ENCODE data around the gene PSG6.
"Not testable (repeated sequence)": the region's sequence is repeated elsewhere in the genome, so short reads cannot be mapped to it uniquely, and the experiment has no call there.

The PSG6 gene

DNA sequence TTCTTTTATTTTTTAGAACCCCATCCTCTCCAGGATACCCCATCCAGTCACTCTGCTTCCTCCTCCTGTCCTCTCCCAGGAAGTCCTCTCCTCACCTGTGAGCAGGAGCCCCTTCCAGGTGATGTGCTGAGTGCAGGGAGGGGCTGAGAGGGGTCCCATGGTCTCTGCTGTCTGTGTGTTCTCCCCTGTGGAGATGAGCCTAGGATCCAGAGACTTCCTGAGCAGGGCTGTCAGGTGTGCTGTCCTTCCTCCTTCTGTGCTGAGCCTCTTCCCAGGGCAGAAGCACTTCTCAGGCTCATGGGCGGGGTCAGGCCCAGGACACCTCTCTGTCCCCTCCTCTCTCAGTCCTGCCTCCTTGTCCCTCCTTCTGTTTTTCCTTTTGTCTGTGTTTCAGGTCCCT, at the start of gene PSG6:
TSS of gene PSG6 (minus strand) at position 261 of the 400 bp plus-strand sequence. CDS start at position 159, 102 bp downstream.
- FAIRE-seq: not testable (repeated sequence)

GRCh38 chr19:42965176-42965575, 47.5 kb upstream of the PSG6 start:
- FAIRE-seq: no peak

- no peak for FAIRE-seq
These were observed 43.4 kb upstream of the PSG6 start for GRCh38 chr19:42961119-42961518.

- FAIRE-seq: not testable (repeated sequence)
These were observed 34.4 kb upstream of the PSG6 start for GRCh38 chr19:42952126-42952525.

DNA sequence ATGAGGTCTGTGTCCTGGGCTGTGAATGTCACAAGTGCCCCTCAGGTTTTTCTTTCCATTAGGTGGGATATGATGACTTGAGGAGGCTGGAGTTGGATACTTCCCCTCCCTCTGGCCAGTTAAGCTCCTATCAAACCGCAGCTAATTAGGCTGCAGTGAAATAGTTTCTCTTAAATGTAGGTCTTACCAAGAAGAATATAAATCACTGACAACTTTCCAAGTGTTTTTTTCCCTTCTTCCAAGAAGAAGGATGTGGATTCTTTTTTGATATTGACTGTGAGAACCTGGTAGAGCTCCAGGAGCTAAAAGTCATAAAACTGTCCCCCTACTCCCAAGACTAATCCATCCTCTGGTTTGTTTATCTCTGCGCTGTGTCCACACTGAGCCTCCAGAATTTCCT, 33.8 kb upstream of the PSG6 start:
- not testable (repeated sequence) for FAIRE-seq

GRCh38 chr19:42942187-42942789, 24.6 kb upstream of the PSG6 start:
- FAIRE-seq: no peak

GRCh38 chr19:42937107-42937506, 19.4 kb upstream of the PSG6 start, which contains the start of gene PSG7:
PSG7 (minus strand) TSS chr19:42937207; CDS start chr19:42937076, 131 bp downstream.
- not testable (repeated sequence) for FAIRE-seq

- FAIRE-seq: not testable (repeated sequence)
These were observed 17.0 kb upstream of the PSG6 start for GRCh38 chr19:42934726-42935125.

DNA sequence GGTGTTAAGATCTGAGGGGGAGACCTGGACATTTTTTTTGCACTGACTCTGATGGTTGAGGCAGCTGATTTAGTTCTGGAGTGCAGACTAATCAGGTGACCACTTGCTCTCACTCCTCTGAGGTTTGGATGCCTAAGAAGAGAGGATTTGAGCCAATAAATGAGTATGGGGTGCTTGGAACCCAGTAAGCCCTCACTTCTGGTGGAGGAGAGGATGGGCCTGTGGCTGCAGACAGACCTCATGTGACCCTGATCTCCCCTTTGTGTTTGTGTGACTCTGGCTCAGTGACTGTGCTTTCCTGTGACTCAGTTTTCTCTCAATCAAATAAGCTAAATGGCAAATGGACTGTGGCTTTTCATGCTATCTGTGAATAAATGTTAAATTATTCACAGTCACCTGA, 16.5 kb upstream of the PSG6 start:
- FAIRE-seq: not testable (repeated sequence)

DNA sequence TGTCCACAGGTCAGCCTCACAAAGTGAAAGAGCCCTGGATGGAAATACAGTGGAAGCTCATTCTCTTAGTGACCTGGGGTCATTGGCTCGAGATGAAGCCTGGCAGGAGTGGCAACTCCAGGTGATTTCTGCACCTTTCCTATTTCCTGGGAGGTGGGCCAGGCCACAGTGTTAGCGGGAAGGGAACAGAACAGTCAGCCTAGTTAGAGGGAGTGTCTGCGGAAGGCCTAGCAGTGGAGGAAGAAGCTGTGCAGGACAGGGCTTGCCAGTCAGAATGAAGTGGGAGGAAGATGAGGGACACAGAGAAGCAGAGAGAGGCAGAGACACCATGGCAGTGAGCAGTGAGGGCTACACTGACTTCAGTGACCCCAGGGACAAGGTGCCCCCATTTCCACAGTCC, 15.7 kb upstream of the PSG6 start:
- FAIRE-seq: not testable (repeated sequence)

DNA sequence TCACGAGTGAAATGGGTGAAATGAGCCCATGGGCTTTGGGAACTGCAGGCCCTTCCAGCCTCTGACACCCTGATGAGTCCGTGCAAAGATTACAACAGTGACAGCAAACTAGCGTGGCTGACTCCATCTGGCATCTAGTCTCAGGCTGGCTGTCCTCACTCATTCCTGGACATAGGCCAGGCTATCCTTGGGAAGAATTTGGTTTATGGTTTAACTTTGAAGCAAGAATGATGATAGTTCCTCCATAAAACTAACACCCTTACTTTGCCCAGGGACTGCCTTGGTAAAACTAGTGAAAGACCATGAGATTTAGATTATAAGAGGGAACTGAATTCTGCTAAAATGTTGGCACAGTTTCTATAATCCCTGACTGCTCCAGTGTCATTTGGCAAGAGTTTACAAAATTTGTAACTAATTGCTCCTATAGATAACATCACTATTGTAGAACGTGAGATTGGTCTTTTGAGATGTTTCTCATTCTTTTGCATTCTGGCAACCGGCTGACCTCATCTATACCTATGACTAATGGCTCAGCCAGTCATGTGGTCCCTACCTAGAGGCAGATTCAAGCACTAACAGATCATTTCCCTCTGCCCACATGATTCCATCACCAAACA, 14.9 kb upstream of the PSG6 start:
- FAIRE-seq: not testable (repeated sequence)

DNA sequence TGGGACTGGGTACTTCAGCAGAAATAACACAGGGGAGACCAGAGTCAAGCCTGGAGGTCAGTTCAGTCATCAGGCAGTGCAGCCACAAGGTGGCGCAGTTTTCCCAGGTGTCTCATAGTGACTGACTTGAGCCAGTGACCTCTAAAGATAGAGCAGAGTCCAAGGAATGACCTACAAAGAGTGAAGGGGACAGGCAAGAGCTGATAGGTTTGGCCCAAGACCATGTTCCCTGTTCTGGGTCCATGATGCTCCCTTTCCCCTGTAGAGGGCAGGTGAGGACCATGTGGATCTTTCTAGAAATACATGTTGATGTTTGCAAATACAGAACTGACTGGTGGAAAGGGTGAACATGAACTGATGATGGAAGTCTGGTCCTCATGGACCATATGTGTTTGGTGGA, 12.5 kb upstream of the PSG6 start:
- not testable (repeated sequence) for FAIRE-seq

DNA sequence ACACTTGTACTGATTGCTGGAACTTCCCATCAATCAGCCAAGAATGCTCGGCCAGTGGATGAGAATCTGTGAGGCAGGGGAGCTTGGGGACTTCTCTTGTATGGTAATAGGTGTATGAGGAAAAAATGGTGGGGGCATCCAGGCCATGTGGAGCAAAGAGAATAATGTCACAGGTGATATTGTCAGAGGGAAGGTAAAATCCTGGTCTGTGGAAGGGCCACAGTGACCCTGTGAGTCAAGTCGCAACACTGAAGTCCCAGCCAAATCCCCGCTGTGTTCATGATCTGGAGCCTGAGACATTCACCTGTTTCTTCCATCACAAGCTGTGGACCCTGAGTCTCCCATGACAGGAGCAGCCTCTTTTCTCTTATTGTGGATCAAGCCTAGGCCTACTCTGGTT, 11.2 kb upstream of the PSG6 start:
- FAIRE-seq: no peak

GRCh38 chr19:42926781-42927180, 9.1 kb upstream of the PSG6 start:
- FAIRE-seq: no peak

DNA sequence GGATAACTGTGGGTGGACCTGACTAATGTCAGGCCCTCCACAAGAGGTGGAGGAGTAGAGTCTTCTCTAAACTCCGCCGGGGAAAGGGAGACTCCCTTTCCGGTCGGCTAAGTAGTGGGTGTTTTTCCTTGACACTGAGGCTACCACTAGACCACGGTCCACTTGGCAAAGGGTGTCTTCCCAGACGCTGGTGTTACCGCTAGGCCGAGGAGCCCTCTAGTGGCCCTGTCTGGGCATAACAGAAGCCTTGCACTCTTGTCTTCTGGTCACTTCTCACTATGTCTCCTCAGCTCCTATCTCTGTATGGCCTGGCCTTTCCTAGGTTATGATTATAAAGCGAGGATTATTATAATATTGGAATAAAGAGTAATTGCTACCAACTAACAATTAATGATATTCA, 5.4 kb upstream of the PSG6 start:
- not testable (repeated sequence) for FAIRE-seq

DNA sequence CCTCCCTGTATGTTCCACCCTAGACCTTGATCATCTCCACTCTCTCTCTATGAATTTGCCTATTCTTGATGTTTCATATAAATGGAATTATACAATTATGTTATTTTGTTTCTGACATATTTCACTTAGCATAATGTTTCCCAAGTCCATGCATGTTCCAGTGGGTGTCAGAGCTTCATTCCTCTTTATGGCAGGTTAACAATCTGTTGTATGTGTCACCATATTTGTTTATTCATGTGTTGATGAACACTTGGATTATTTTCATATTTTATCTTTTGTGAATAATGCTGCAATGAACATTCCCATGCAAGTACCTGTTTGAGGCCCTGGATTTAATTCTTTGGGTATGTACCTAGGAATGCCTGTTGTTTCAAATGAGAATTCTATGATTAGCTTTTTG, 3.3 kb upstream of the PSG6 start:
- FAIRE-seq: not testable (repeated sequence)

- no peak for FAIRE-seq
These were observed 2.0 kb upstream of the PSG6 start for GRCh38 chr19:42919757-42920079.

GRCh38 chr19:42919070-42919756, 1.5 kb upstream of the PSG6 start:
- FAIRE-seq: not testable (repeated sequence)

GRCh38 chr19:42918377-42919069, 829 bp upstream of the PSG6 start:
- not testable (repeated sequence) for FAIRE-seq

- not testable (repeated sequence) for FAIRE-seq
These were observed 763 bp downstream of the PSG6 start for GRCh38 chr19:42916931-42917330.

- FAIRE-seq: not testable (repeated sequence)
These were observed 4.2 kb downstream of the PSG6 start for GRCh38 chr19:42913516-42913915.

DNA sequence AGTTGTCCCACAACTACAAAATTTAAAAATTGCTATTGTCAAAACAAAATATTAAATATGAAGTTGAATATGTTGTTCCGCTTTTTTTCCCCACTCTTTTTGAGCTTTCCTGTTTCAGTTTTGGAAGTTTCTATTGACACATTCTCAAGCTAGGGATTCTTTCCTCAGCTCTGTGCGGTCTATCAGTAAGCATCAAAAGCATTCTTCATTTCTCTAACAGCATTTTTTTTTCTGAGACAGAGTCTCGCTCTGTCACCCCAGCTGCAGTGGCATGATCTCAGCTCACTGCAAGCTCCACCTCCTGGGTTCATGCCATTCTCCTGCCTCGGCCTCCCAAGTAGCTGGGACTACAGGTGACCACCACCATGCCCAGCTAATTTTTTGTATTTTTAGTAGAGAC, 4.8 kb downstream of the PSG6 start:
- not testable (repeated sequence) for FAIRE-seq

DNA sequence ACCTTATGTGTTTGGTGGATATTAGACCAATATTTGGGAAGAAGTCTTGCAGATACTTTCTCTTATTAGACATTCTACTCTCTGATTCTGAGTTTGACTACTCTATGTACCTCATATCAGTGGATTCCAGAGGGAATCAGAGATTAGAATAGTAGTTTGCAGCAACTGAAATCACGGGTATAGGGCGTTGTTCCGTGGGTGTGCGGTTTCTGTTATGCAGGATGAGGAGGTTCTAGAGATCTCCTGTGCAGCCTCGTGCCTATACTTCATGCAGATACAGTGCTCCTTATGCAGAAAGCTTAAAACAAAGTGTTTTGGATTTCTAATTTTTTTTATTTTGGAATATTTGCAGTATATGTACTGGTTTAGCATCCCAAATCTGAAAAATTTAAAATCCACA, 6.0 kb downstream of the PSG6 start:
- not testable (repeated sequence) for FAIRE-seq

DNA sequence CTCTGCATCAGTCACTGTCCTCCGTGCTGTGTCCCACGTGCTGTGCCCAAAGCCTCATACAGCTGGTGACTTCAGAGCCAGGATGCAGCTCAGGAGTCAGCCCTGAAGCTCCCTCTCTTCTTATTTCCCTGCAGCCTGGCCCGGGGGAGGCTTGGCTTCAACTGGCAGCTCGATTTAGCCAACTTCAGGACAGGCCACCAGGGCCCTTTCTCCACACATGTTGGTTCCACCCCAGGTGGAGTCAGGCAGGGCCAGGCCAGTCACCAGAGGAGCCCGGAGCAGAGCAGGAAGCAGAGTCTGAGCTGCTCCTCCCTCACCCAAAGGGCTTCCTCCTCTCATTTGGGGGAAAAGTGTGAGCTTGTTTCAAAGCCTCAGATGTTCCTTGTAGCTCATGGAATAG, 11.5 kb downstream of the PSG6 start:
- FAIRE-seq: not testable (repeated sequence)

All from TTC549 (cell line).